Erythroblast (primary cell): ENCODE measurements around the gene COPG2.
"Not testable (repeated sequence)": the region's sequence is repeated elsewhere in the genome, so short reads cannot be mapped to it uniquely, and the experiment has no call there.

Experiments
- DNase-seq, 2 experiments: peaks; one replicate each; lab custom pipeline; 2025; lab: John Stamatoyannopoulos, UW
- GATA1 ChIP-seq: IDR thresholded peaks from 2 replicates; pipeline ENCODE4 v1.6.1; 2011; ENCODE audit warnings: low read depth, mild to moderate bottlenecking, control low read depth, low read length, moderate library complexity
- POLR2A ChIP-seq: IDR thresholded peaks from 2 replicates; pipeline ENCODE4 v1.6.1; 2011; ENCODE audit warnings: mild to moderate bottlenecking, low read length

Gene COPG2, protein sequence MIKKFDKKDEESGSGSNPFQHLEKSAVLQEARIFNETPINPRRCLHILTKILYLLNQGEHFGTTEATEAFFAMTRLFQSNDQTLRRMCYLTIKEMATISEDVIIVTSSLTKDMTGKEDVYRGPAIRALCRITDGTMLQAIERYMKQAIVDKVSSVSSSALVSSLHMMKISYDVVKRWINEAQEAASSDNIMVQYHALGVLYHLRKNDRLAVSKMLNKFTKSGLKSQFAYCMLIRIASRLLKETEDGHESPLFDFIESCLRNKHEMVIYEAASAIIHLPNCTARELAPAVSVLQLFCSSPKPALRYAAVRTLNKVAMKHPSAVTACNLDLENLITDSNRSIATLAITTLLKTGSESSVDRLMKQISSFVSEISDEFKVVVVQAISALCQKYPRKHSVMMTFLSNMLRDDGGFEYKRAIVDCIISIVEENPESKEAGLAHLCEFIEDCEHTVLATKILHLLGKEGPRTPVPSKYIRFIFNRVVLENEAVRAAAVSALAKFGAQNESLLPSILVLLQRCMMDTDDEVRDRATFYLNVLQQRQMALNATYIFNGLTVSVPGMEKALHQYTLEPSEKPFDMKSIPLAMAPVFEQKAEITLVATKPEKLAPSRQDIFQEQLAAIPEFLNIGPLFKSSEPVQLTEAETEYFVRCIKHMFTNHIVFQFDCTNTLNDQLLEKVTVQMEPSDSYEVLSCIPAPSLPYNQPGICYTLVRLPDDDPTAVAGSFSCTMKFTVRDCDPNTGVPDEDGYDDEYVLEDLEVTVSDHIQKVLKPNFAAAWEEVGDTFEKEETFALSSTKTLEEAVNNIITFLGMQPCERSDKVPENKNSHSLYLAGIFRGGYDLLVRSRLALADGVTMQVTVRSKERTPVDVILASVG

DNA sequence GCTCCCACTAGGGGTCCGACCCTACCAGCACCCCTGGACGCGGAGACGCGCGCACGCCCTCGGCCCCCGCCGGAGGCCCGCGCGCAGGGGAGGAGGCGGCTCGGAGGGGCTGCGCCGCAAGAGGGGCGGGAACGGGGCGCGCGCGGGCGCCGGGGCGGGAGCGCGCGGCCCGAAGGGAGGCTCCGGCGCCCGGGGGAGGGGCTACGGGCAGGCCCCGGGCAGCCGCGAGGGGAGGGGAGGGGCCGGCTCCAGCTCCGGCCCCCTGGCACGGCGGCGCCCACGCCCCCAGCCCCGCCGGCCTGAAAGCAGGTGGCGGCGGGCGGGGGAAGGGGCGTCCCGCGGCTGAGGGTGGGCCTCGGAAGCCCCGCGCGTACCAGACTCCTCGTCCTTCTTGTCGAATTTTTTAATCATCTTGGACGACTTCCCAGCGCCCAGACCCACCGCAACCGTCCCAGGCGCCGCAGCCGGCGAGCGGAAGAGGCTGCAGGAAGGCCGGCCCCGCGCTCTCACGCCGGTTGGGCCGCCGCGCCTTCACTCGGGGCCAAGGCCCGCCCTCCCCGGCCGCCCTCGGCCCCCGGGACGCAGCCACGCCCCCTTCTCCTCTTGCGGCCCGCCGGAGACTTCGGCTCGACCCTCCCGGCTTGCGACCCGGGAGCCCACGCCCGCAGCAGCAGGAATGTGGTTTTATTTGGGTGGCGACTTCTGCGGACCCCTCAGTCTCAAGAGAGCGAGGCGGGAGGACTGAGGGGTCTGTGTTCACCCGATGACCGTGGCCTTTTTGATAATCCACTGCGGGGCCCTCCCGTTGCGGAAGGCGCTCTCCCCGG is at the start of gene COPG2:
Gene COPG2 (minus strand): TSS at position 491 of the 827 bp plus-strand sequence. CDS start 80 bp downstream, at position 411.
- peak; percentile 59 for TF ChIP-seq POLR2A
- no peak for TF ChIP-seq GATA1
- peak; percentile 89 to 92 for DNase-seq

DNA sequence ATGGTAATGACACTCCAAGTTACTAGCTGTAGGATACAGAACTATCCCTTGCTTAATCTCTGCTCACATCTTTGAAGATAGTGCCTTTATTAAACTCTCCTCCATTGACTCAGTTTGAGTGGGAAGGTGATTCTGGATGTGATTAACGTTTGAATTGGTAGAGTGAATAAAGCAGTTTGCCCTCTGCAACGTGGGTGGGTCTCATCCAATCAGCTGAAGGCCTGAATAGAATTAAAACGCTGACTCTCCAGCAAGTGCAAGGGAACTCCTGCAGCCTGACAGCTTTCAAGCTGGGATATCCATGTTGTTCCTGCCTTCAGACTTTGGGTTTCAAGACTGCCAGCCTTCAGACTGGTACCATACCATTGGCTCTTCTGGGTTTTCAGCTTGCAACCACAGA is 43.9 kb upstream of the COPG2 start:
- DNase-seq = no peak
- TF ChIP-seq POLR2A = no peak
- no peak for TF ChIP-seq GATA1

DNA sequence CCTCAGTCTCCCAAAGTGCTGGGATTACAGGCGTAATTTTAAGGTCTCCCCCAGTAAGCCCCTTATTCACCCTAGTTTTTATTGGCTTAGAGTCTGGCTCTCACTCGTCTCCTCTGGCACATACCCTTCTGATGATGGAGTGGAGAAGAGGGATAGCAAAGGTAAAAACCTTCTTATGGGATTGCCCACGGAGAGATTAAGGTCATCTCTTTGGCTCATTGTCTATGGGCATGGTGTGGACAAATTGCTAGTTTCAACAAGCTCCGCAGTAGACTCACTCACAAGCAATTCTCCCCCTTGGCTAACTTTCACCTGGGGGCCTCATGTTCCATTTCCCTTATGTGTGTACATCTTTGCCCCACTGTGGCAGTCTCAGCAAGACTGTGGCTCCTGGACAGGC is 40.2 kb upstream of the COPG2 start:
- TF ChIP-seq POLR2A = no peak
- no peak for TF ChIP-seq GATA1
- DNase-seq = no peak

DNA sequence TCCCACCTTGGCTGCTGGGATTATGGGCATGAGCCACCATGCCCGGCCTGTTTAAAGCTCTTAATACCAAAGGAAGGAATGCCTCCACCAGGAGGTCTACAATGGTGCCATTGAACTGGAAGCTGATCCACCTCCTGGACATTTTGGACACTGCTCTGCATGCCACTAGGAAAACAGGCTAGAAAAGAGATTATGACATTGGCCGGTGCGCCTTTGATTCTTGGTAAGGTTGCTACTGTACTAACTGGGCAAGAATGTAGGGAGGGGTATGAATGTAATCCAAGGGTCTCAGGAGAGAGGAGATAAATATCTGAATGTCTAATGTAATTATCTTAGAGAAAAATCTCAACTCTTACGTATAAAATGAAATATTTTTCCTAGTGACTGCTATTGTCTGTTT is 39.5 kb upstream of the COPG2 start:
- TF ChIP-seq POLR2A = no peak
- TF ChIP-seq GATA1 = no peak
- no peak for DNase-seq

DNA sequence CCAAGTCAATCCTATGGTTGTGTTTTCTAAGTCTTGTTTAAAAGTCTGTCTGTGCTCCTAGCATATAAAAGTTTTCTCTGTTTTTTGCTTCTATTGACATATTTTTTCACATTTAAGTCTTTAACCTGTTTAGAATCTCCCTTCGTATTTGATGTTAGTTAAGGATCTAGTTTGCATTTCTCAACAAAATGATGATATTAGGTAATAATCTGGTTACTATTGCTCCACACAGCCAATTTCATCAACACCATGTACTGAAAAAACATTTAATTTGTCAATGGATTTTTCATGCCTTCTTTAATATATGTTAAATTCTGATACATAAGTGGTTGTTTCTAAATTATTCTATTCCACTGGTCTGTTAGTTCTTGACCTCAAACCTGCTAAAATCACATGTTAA is 35.3 kb upstream of the COPG2 start:
- no peak for TF ChIP-seq GATA1
- no peak for TF ChIP-seq POLR2A
- DNase-seq = no peak

DNA sequence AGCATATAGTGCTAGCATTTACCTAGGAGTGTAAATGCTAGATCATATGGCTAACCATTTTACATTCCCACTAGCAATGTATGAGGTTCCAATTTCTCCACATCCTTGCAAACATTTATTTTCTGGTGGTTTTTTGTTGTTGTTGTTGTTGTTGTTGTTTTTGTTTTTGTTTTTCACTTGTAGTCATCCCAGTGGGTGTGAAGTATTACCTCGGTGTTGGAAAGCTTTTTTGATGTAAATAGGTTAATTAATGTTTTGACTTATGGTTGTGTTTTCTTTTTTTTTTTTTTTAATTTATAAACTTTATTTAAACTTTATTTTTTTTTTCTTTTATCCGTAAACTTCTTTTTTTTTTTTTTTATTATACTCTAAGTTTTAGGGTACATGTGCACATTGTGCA is 33.1 kb upstream of the COPG2 start:
- no peak for TF ChIP-seq POLR2A
- TF ChIP-seq GATA1 = no peak
- no peak for DNase-seq

DNA sequence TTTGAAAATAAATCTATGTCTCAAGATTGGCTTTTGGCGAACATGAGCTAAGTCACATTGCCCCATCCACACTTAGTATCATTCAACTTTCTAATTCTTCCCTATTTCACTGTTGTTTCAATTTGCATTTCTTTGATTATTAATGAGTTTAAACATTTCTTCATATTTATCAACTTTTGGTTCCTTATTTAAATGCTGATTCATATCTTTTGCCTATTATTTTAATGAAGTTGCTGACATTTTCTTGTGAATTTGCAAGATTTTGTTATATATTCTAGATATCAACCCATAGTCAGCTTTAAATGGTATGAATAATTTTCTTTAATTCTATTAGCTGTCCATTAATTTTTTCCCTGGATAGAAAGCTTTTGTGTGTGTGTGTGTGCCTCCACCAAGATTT is 32.2 kb upstream of the COPG2 start:
- no peak for DNase-seq
- TF ChIP-seq GATA1 = no peak
- TF ChIP-seq POLR2A = no peak

DNA sequence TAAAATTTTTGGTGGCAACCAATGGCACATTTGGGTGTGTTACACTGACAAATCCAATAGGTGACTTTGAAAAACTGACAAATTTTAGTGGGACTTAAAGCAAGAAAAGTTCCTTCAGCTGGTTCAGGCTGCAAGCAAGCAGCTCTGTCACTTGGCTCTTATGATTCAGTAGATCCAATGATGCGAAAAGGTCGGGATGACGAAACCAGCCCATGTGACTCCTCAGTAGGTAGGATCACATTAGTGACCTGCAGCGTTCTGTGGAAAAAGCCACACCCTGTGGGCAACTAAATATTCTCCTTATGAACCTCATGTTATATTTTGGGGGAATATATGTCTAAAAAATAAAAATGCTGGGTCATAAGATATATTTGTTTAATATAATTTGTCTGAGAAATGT is 31.1 kb upstream of the COPG2 start:
- no peak for DNase-seq

DNA sequence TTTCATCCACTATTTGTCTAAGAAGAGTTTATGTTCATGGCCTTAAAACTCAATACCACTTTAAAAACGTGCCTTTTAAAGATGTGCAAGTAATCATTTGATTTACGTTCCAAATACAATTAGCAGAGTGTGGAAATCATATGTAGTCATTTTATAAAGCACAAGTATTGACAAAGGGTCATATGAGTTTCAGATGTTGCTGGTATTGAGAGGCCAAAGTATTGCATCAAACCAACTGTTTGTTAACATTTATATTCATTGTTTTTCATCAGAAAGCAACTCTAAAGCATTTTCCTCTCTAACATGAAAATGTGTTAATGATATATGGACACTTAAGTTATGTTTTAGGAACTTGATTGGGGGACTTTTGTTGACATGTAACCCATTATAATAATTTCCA is 29.3 kb upstream of the COPG2 start:
- DNase-seq = no peak
- TF ChIP-seq POLR2A (no peak), GATA1 (no peak)

More for the DNA sequence above, 31.1 kb upstream of the COPG2 start:
- TF ChIP-seq POLR2A (no peak), GATA1 (no peak)

DNA sequence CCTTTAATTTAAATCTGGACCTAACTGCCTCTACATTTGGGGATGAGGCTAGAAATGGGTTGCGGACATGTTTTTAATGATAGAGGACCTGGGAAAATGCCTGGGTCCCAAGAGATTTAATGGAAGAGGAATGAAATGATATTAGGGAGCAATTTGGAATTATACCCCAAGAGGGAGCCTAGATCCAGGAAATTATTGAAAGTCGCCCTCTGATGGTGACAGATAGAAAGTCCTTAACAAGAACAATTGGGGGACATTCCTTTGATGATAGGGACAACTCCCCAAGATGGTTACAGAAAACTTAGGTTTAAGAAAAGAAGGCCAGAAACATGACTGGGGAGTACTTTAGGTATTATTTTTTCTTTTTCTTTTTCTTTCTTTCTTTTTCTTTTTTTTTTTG is 27.3 kb upstream of the COPG2 start:
- peak; percentile 19 to 49 for DNase-seq
- no peak for TF ChIP-seq POLR2A
- no peak for TF ChIP-seq GATA1

DNA sequence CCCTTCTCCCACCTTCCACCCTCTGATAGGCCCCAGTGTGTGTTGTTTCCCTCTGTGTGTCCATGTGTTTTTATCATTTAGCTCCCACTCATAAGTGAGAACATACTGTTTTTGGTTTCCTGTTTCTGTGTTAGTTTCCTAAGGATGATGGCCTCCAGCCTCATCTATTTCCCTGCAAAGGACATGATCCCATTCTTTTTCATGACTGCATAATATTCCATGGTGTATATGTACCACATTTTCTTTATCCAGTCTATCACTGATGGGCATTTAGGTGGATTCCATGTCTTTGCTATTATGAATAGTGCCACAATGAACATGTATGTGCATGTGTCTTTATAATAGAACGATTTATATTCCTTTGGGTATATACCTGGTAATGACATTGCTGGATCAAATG is 23.8 kb upstream of the COPG2 start:
- DNase-seq = not testable (repeated sequence)

DNA sequence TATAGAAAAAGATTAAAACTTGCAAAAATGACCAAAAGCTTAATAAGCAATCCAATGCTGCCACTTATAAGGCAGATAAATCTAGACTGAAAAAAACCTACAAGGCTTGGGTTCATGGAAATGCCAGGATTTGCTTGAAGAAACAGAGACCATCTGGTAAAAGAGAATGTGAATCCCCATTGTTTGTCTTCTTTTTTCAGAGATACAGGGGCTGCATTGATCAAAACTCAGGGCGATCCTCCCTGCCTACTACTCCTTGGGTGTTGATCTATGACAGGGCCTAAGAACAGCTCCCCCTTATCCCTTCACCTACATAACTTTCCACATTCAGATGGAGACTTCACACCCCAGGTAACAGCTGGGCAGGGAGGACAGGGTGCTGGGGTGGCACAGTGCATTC is 21.1 kb upstream of the COPG2 start:
- TF ChIP-seq GATA1 (no peak), POLR2A (no peak)
- DNase-seq = no peak

DNA sequence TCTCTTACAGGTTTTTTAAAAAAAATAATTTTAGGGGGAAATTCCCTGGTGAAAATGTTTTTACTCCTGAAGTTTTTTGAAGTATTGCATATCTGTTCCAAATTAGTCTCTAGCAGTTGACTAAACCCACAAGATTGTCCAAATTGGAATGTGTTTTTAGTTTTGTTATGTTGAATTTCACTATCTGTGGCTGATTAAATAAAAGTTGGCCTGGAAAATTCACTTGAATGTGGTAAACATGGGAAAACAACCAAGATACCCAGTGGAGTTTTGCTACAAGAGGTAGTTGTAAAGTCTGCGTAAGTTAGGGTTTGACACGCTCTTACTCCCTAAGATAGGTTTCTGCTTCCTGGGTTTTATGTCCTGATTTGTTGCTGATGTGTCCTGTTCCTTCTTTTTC is 14.5 kb upstream of the COPG2 start:
- no peak for TF ChIP-seq GATA1
- TF ChIP-seq POLR2A = no peak
- no peak for DNase-seq
